HG03196 (cell line): ENCODE measurements around the gene SLCO4A1.

Experiments
- ATAC-seq: cut with Tn5 transposase; IDR thresholded peaks from one replicate; pipeline ENCODE4 v1.9.1; 2021; ENCODE audit not compliant: unreplicated experiment

SLCO4A1 gene

DNA sequence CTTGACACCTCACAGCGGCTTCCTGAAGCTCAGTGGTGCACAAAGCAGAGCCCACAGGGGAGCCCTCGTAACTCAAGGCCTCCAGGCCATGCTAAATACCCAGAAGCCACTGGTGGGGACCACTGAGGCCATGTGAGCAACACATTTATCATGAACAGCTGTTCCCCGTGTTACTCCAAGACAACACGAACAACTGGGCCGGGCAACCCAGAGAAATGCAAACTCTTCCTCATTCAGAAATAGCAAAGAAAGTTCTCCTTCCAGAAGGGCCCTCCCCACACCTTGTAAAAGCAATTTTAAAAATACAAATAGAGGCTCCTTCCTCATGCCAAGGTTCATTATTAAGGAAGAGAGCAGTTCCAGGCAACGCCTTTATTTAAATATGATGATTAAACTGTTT is 36.3 kb upstream of the SLCO4A1 start:
- ATAC-seq: no peak

DNA sequence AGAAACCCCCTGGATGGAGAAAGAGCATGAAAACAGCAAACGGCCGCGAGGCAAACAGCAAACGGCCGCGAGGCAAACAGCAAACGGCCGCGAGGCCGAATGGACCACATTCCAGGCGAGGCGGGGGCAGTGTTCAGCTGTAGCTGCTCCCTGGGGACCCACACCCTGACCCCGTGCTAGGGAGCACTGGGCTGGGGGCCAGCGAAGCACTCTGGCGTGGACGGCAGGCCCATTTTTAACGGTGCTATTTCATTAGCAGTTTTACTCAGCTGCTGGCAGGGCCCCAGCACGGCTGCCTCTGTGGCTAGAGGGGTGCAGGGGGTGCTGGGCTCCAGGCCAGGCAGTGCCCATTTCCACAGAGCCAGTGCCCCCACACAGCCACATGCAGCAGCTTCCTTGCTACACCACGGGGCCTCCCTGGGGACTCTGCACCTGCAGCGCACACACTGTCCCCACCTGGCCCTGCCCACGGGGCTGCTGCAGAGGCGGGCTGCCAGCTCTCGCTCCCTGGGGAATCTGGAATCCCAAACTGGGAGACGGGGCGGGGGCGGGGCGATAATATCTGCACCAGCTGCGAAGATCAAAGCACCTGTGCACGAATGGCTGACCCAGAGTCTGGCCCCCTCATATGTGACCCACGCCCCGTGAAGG is 35.6 kb upstream of the SLCO4A1 start:
- ATAC-seq: no peak

DNA sequence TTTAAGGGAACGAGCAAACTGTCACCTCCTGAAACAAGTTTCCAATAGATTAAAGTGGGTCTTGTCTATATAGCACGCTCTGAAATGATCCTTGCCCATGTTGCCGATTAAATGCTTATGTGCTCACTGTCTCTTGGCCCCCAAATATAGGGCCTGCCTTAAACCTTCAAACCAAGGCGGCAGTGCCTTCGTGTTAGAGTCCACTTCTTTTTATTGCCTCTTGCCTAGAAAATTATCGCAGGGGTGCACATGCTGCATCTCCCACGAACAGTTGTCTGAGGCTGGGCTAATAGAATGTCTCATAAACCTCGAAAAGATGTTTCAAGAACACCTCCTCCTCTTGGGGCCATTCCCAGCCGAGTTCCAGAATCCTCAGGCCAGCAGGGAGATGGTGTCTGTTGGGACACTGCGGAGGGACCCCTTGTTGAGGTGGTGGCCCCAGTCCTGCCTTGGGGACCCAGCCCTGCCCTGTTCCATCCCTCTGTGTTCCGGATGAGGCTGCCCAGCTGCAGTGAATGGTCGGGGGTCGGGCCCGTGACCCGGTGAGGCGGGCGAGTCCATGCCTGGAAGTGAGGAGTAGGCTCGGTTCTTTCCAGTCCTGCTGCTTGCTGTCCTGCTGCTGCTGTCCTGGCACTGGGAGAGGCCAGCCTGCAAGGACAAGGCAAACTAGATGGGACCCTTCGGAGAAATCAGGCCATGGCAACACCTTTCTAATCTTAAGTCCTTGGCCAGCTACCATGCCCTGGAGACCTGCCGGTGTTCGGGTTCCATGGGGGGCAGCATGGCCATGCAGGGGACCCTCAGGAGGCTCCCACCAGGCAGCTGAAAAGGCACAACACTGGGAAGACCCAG is 34.7 kb upstream of the SLCO4A1 start:
- no peak for ATAC-seq

GRCh38 chr20:62608218-62608565 is 34.1 kb upstream of the SLCO4A1 start:
- no peak for ATAC-seq

DNA sequence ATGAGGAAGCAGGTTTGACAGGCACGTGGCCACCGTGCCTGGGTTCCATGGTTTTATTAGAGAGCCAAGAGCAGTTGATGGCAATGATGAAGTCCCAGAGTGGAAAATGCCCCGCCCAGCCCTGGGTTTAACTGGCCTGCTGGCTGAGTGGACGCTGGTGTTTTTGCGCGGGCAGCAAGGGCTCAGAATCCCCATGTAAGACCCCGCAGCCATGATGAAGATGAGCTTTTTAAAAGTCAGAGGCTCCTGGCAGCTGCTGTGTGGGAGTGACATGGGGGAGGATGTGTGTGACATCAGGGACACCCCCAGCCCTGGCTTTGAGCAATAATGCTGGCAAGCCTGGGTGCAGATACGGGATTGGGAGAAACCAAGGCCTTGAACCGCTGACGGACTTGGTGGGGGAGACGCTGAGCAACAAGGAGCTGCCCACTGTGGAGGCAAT is 33.0 kb upstream of the SLCO4A1 start:
- ATAC-seq: no peak

GRCh38 chr20:62609811-62610757 is 32.2 kb upstream of the SLCO4A1 start:
- no peak for ATAC-seq

DNA sequence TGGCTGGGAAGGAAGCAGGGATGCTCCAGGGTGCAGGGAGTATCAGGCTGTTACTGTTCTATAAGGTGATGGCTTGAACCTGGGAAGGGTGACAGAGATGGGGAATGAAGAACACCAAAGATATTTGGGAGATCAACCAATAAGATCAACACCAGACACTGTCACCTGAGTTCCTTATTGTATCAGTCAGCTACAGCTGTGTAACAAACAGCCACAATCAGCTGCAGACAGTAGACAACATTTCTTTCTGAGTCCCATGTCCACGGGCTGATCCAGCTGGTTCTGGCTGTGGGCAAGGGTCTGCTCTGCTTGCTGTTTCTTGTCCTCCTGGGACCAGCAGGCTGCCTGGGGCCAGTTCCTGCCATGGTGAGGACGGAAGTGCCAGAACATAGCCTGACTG is 31.3 kb upstream of the SLCO4A1 start:
- no peak for ATAC-seq

GRCh38 chr20:62611819-62612218 is 30.5 kb upstream of the SLCO4A1 start:
- ATAC-seq: no peak

- no peak for ATAC-seq
Observed at GRCh38 chr20:62614085-62614960, 28.0 kb upstream of the SLCO4A1 start.

- no peak for ATAC-seq
Observed at GRCh38 chr20:62614961-62615680, 27.2 kb upstream of the SLCO4A1 start.

GRCh38 chr20:62615750-62616251 is 26.5 kb upstream of the SLCO4A1 start:
- ATAC-seq: no peak

DNA sequence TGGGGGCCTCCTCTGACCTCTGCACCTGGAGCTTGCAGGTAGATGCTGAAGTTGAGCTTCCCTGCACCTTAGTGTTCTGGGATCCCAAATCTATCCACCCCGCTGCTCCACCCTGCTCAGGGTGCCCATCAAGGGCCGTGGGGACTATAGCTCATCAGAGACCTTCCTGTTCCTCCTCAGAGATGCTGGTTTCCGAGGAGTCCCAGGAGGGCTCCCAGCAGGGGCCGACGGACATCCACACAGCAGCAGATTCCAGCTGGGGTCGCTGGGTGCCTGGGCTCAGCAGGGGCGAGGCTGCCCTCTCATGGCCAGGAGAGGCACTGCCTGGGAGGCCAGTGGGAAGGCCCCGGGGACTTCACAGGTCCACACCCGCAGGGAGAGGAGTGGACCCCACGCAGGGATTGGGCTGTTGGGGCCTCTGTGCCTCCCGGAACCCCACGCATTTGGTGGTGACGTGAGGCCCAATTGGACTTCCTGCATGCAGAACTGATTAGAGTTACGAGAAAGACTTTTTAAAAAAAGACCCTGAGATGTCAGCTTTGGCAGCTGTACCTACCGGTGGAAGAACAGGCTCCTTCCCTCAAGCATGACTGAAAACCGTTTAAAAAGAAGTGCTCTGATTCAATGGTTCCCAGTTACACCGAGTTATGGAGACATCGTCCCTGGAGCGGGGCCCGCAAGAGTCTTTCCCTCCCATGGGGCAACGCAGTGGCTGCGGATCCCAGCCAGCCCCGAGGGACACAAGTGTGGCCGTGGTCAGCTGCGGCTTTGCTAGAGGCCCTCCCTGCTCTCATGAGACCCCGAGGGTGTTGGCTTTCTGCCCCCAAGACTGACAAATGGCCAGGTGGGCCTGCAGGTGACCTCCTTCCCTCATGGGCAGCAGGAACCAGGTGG is 25.3 kb upstream of the SLCO4A1 start:
- ATAC-seq: no peak

- peak; percentile 42 for ATAC-seq
Observed at GRCh38 chr20:62617711-62618483, 24.4 kb upstream of the SLCO4A1 start.

DNA sequence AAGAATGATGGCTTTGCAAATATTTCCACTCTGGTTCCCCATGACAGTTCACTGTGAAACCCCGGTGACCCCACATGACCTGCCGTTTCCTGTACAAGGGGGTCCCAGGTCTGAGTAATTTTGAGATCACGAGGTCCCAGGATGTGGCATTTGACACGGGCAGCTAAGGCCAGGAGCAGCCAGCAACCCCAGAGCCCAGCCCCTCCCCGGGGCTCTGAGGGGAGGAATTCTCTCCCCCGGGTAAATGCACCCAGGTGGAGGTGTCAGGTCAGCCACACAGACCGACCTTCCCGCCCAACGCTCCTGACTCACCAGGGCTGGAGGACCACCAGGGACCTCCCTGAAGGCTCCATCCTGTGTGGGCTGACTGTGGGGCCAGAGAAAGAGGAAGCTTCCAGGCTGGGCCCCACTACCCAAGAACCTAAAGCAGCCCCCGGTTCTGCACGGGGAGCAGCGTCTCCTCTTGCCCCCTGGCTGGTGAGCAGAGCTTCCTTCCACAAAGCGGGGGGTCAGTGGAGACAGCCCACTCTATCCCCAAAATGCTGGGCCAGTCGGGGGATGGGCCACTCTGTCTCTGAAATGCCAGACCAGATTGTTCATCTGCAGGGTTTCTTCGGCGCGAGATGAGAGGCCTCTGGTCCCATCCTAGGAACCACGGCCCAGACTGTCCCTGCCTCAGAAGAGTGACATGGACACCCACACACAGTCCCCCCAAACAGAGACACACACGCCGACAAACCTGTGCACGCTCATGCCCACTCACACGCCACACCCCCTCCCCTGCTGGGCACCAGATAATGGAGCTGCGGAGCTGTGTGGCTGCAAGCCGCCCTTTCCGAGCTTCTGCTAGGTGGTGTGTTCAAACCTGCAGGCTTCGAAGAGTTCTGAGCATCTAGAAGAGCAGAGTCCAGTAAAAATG is 23.4 kb upstream of the SLCO4A1 start:
- ATAC-seq: peak; percentile 40

GRCh38 chr20:62620625-62621024 is 21.7 kb upstream of the SLCO4A1 start:
- ATAC-seq: no peak

GRCh38 chr20:62621251-62622110 is 20.8 kb upstream of the SLCO4A1 start:
- no peak for ATAC-seq
